ENCODE data around the gene NOP9. TPM values are rescaled to one million over a fixed set of nuclear protein-coding genes. Genes with fewer than 3 reads are reported as not detected.

Gene NOP9
- total RNA-seq, 4 donors from 2014 or later, result 16.6 to 29.2 (median 21.6) TPM

DNA sequence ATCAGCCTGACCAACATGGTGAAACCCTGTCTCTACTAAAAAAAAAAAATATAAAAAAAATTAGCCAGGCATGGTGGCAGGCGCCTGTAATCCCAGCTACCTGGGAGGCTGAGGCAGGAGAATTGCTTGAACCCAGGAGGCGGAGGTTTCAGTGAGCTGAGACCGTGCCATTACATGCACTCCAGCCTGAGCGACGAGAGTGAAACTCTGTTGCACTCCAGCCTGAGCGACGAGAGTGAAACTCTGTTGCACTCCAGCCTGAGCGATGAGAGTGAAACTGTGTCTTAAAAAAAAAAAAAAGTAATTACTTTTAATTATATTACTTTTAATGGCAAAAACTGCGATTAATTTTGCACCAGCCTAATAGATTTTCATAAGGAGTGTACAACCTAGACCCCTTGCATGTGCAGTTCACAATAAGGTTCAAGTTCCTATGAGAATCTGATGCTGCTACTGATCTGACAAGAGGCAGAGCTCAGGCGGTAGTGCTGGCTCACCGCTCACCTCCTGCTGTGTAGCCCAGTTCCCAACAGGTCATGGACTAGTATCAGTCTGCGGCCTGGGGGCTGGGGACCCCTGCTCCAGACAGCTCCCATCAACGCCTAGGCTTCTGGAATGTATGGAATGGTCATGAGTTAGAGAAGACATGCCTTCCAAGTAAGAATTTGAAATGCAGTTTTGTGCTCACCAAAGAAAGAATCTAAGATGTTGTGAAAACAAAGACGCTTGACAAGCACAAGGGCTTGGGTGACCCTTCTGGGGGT, 21.7 kb downstream of the NOP9 start:
- H3K27me3 ChIP-seq, result peaks cover 0 to 44% (median 13%) of the 10 kb centered on the region in 4 donors
- peaks cover 0 to 71% (median 5%) of the 10 kb centered on the region in 4 donors for H3K36me3 ChIP-seq
- TF ChIP-seq POLR2AphosphoS5 (IDR thresholded peaks at IDR 0.05) (no peak), EP300 (IDR thresholded peaks at IDR 0.05) (no peak), POLR2A (IDR thresholded peaks at IDR 0.05; ENCODE audit: low read depth) (no peak)
- TF ChIP-seq, protein P1, sequence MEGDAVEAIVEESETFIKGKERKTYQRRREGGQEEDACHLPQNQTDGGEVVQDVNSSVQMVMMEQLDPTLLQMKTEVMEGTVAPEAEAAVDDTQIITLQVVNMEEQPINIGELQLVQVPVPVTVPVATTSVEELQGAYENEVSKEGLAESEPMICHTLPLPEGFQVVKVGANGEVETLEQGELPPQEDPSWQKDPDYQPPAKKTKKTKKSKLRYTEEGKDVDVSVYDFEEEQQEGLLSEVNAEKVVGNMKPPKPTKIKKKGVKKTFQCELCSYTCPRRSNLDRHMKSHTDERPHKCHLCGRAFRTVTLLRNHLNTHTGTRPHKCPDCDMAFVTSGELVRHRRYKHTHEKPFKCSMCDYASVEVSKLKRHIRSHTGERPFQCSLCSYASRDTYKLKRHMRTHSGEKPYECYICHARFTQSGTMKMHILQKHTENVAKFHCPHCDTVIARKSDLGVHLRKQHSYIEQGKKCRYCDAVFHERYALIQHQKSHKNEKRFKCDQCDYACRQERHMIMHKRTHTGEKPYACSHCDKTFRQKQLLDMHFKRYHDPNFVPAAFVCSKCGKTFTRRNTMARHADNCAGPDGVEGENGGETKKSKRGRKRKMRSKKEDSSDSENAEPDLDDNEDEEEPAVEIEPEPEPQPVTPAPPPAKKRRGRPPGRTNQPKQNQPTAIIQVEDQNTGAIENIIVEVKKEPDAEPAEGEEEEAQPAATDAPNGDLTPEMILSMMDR (IDR thresholded peaks at IDR 0.05), result no peak
- no peak for DNase-seq (ENCODE audit: extremely low spot score)
- no peak overlapping the region for H3K4me3 ChIP-seq
- intact Hi-C loops (cut with DNase I), result no loop called here
- H3K9me3 ChIP-seq, result no peaks in the 10 kb centered on the region
- peaks cover 2 to 14% (median 7%) of the 10 kb centered on the region in 4 donors for H3K4me1 ChIP-seq
- no peak overlapping the region for H3K27ac ChIP-seq (replicated peaks in 1 of 4)
- WGBS, result 84% methylated on average over 14 of the region's 14 CpGs

- Histone ChIP-seq H3K4me1 (peaks cover 0 to 6% (median 0%) of the 10 kb centered on the region in 4 donors), H3K4me3 (no peak overlapping the region), H3K27me3 (peaks cover 0 to 32% (median 9%) of the 10 kb centered on the region in 4 donors), H3K27ac (replicated peaks in 1 of 4) (no peak overlapping the region), H3K9me3 (no peaks in the 10 kb centered on the region), H3K36me3 (peaks cover 0 to 71% (median 5%) of the 10 kb centered on the region in 4 donors)
- WGBS, result 54% methylated on average over 6 of the region's 10 CpGs
- TF ChIP-seq POLR2A (IDR thresholded peaks at IDR 0.05; ENCODE audit: low read depth) (no peak), POLR2AphosphoS5 (IDR thresholded peaks at IDR 0.05) (no peak), EP300 (IDR thresholded peaks at IDR 0.05) (no peak)
- TF ChIP-seq, protein P1 (IDR thresholded peaks at IDR 0.05), result no peak
- no peak for DNase-seq (ENCODE audit: extremely low spot score)
- intact Hi-C loops (cut with DNase I), result no loop called here
Measured at GRCh38 chr14:24322672-24323071, 23.0 kb downstream of the NOP9 start.

GRCh38 chr14:24323341-24323740, 23.7 kb downstream of the NOP9 start:
- intact Hi-C loops (cut with DNase I), result no loop called here
- no peaks in the 10 kb centered on the region for H3K9me3 ChIP-seq
- peaks cover 0 to 5% (median 0%) of the 10 kb centered on the region in 4 donors for H3K4me1 ChIP-seq
- H3K27ac ChIP-seq (replicated peaks in 1 of 4), result no peak overlapping the region
- TF ChIP-seq POLR2A (IDR thresholded peaks at IDR 0.05; ENCODE audit: low read depth) (no peak), EP300 (IDR thresholded peaks at IDR 0.05) (no peak), POLR2AphosphoS5 (IDR thresholded peaks at IDR 0.05) (no peak)
- TF ChIP-seq, protein P1 (IDR thresholded peaks at IDR 0.05), result no peak
- H3K4me3 ChIP-seq, result no peak overlapping the region
- peaks cover 0 to 25% (median 8%) of the 10 kb centered on the region in 4 donors for H3K27me3 ChIP-seq
- peaks cover 0 to 71% (median 5%) of the 10 kb centered on the region in 4 donors for H3K36me3 ChIP-seq
- WGBS, result 34% methylated on average over 3 of the region's 3 CpGs
- no peak for DNase-seq (ENCODE audit: extremely low spot score)

GRCh38 chr14:24324024-24324423, 24.4 kb downstream of the NOP9 start:
- Histone ChIP-seq H3K36me3 (peaks cover 0 to 72% (median 5%) of the 10 kb centered on the region in 4 donors), H3K27me3 (peaks cover 0 to 18% (median 5%) of the 10 kb centered on the region in 4 donors), H3K4me3 (no peak overlapping the region), H3K4me1 (peaks cover 0 to 5% (median 2%) of the 10 kb centered on the region in 4 donors), H3K9me3 (no peaks in the 10 kb centered on the region), H3K27ac (replicated peaks in 1 of 4) (no peak overlapping the region)
- DNase-seq (ENCODE audit: extremely low spot score), result no peak
- intact Hi-C loops (cut with DNase I), result no loop called here
- TF ChIP-seq, protein P1 (IDR thresholded peaks at IDR 0.05), result no peak
- TF ChIP-seq POLR2AphosphoS5 (IDR thresholded peaks at IDR 0.05) (no peak), POLR2A (IDR thresholded peaks at IDR 0.05; ENCODE audit: low read depth) (no peak), EP300 (IDR thresholded peaks at IDR 0.05) (no peak)
- WGBS, result 79% methylated on average over 4 of the region's 6 CpGs

All from esophagus muscularis mucosa (tissue), 4 donors.